Measurements from ENCODE around the gene DNAI1.
A peak's percentile ranks its signal among the peaks of the same experiment; 100 is the strongest.

The DNAI1 gene

GRCh38 chr9:34547960-34548611 lies 89.5 kb downstream of the DNAI1 start:
- no peak for DNase-seq

DNA sequence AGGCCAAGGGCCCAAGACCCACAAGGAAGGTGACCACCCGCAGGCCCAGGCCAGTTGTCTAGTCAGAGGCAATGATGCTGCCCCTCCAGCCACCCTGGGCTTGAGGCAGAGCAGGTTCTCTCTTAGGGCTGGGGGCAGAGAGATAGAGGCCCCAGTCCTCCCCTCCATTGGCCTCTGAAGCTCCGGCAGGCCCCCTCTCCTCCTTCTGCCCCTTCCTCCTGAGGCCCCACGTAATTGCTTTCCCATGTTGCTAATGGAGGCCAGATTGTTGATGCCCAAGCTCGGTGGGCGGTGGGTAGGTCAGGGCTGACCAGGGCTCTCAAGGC lies 90.8 kb downstream of the DNAI1 start:
- DNase-seq = no peak

- no peak for DNase-seq
Observed at GRCh38 chr9:34550016-34550680, 91.5 kb downstream of the DNAI1 start.

DNA sequence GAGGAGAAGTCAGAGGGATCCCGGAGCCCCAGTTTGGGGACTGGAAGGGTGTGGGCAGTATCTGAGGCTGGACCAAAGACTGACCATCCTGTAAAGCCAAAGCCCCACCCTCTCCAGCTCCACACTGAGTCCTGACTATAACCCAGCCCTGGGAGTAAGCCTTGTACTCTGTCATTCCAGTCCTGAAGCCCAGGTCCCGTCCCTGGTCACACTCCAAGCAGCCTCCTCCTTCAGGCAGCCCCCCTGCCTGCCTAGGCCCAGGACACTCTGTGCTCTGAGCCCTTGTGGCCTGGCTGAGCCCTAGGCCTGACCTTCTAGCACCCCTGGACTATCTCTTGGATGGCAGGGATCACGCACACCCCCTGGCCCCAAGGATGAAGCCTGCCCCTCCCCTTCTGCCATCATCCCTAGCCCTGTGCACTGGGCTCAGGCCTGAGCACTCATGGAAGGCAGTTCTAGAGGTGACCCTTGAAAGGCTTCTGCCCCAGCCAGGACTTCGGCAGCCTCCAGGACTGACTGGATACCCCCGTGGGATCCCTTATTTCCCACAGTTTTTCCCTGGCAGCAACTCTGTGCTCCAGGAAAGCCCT lies 92.2 kb downstream of the DNAI1 start:
- no peak for DNase-seq

GRCh38 chr9:34551751-34552605 lies 93.4 kb downstream of the DNAI1 start:
- no peak for DNase-seq

DNA sequence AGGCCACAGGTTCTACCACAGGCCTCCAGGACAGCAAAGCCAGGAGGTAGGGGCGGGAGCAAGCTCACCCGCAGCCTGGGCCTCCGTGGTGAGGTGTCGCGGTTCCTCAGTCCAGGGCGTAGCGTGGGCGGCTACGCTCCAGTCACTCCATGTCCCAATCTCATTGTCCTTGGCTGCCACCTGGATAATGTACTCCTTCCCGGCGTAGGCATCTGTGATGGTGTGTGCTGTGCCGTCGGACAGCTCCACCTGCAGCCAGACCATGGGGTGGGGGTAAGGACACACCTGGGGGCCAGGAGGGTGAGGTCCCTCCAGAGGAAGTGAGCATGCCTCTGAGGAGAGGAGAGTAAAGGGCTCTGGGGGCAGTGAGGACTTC lies 94.0 kb downstream of the DNAI1 start:
- DNase-seq = no peak

DNA sequence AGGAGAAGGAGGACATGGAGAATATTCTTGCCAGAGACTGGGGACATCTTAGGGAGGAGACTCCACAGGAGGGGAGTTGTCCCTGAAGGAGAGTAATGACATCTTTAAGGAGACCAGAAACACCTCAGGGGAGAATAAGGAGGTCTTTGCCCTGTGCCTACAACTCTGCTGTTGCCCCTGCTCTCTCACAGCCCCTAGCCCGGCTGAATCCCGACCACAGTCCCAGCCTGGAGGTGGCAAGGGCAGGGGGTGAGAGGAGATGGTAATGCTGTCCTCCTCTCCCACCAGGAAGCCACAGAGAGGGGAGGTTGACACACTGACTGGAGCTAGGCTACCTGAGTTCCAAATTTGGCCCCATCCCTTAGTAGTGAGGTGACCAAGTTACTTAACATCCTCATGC lies 94.4 kb downstream of the DNAI1 start:
- no peak for DNase-seq

DNA sequence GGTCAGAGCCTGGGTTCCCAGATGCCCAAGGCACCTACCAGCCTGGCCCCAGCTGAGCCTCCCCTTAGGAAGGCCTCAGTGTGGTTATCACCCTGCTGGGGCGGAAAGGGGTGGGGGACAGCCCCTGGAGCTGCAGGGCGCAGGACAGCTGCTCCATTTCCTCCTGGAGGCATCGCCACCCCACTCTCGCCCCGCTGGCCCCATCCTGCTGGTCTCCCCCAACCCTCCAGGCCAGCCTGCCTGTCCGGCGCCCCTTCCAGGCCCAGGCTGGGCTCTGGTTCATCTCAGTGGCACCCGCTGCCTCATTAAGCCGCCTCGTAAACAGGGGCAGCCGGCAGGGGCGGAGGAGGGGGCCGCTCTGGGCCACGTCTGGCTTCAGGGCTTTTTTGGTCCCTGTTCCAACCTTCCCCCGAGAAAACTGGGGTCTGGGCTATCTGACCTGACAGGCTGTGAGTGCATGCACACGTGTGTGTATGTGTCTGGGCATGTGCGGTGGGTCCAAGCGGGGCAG lies 95.0 kb downstream of the DNAI1 start:
- no peak for DNase-seq

- peak; percentile 72 for DNase-seq
Observed at GRCh38 chr9:34554211-34555001, 95.8 kb downstream of the DNAI1 start.

DNA sequence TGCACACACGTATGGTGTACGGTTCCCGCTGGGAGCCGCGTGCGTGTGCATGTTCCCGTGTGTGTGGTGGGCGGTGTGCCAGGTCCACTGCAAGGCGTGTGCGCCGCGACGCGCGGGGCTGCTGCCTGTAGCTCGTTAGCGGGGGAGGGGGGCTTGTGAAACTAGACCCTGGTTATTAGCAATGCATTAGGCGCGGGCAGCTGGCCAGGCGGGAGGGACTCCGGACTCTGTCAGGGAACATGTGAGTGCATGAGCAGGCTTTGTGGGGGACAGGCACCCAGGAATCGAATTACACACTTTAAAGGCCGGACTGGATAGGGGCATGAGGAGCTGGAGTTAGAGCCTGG lies 96.4 kb downstream of the DNAI1 start:
- peak; percentile 83 for DNase-seq

- no peak for DNase-seq
Observed at GRCh38 chr9:34555500-34555899, 96.9 kb downstream of the DNAI1 start.

DNA sequence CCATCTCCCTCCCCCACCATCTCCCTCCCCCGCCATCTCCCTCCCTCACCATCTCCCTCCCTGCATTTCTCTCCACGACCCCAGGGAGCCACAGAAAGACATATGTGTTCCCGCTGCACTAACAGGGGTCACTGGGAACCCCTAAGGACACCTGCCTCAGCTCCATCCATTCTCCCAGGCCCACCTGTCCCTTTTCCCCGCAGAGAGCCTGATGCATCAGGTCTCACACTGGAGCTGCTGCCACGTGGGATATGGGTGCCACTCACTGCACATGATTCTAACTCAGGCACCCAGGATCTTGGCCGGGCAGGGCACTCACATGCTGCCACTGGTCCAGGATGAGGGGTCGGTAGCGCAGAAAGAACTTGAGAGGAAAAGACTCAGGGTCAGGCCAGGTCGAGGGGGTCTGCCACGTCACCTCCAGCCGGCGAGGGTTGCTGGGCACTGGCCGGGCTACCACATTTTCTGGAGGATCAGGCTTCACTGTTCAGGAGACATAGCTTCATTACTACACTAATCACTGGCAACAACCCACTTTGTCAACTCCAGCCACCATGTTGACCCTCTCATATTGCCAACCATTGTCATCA lies 97.4 kb downstream of the DNAI1 start:
- DNase-seq = no peak

- DNase-seq = no peak
Observed at GRCh38 chr9:34556949-34557348, 98.3 kb downstream of the DNAI1 start.

DNA sequence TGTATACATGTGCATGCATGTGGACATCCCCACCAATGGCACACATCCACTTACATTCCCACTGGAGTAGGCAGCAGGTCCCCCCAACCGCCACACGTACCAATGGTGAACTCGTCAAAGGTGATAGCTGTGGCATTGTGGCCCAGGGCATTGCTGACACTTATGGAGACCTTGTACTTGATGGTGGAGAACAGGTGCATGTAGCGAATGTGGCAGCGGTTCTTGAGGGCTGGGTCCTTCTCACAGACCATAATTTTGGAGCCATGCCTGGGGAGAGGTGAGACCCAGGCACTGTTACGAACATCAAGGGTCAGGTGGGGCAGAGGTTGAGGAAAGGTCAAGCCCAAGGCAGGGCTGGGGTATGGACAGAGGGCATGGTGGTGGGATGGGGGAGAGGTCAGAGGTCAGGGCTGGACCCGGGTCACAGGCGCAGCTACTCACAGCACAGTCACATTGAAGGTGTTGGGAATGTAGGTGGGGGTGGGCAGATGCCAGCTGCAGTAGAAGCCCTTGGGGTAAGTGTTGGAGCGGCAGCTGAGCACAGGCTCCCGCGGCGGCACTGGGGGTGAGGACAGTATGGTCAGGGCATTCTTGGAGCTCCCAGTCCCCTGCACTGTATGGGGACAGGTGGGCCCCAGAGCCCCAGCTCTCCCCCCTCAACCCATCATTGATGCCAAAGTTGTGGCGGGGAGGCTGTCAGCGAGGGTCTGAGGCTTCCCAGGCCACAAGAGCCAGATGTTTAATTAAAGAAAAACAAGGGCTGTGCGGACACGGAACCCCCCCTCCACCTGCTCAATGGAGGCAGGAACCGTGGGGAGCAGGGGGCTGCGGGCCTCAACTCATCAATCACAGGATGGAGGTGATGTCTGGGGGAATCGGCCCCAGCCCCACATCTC lies 99.1 kb downstream of the DNAI1 start:
- no peak for DNase-seq

GRCh38 chr9:34558364-34558763 lies 99.8 kb downstream of the DNAI1 start:
- DNase-seq = no peak

DNA sequence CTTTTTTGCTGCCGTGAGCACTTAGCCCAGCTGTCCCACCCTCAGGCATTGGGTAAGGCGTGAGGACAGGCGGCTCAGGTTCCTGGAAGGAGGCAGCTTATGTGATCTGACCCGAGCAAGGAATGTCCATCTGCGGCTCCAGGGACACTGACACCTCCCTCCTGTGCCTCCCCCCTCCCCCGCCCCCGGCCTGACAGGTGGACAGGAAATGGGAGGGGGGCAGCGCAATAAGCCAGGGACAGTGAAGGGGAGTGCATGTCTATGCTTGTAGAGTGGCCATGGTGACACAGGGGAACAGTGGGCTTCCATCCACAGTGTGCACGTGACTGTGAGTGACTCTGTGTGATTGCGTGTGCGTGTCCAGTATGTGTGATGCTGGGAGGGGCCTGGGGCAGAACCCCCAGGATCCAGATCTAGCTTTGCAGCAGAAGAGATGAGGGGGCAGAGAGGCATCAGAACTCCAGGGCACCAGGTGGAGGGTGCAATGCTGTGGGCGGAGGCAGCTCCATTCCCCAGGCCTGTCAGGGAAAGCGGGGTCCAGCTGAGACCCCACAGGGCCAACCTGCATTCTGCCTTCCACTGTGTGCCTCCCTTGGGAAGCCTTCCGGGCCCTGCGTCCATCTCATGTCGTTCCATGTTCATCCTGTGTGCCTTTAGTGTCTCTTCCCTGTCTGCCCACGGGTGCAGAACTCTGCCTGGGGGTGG lies 100.5 kb downstream of the DNAI1 start:
- no peak for DNase-seq

- no peak for DNase-seq
Observed at GRCh38 chr9:34559624-34560455, 101.2 kb downstream of the DNAI1 start.

DNA sequence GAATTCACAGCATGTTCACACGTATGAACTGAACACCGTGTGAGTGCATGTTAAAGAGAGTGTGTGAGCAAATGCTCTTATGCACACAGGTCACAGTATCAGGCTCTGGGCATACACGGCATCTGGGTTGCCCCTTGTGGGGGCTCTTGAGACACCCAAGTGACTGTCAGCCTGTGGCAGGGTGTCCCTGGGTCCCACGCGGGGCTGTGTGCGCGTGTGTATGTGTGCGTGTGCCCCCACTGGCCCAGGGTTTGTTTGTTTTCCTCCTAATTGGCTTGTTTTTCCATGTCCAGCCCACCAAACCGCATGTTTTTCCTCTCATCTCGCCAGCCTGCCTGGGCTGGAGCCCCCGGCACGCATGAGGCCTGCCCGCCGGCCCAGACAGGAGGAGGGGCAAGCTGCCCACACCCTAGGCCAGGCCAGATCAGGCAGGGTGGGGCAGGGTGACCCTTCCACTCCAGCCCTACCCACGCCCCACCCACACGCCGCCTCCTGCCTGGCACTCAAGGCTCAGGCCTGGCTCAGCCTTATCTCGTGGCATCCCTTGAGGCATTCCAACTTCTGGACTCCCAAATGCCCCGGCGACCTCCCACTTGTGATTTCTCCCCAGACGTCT lies 102.1 kb downstream of the DNAI1 start:
- DNase-seq = no peak

DNA sequence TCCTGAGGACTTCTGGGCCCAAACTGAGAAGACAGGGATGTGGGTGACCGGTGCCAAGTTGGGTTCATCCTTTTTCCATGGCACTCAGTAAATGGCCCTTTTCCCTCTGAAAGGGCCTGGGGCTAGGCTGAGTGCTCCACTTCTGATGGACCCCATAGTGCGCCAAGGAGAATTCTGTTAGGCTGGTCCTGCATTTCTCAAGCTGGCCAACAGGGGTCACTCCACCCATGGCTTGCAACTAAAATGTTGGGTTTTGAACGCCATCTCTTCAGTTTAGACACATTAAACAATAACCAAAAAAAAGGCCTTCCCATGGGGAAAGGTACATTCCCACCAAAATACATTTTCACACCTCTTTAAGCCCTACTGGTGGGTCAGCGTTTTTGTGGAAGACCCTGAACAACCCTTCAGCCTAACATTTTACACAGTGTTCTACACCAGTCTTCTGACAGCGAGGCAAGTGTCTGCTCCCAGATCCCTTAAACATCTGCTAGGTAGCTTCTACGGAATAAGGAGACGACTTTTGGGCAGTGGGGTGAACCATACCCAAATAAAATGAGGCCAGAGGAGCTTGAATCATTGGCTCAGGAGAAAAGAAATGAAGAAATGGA lies 103.6 kb downstream of the DNAI1 start:
- DNase-seq = no peak

All from DMS79 treated with DMSO at 0.1 percent for 48 hours (cell line).